BE2C (cell line): ENCODE results near the gene LPIN2.

Experiments used
- DNase-seq: peaks from one replicate; pipeline ENCODE4 v3.0.0-alpha.2; 2020
- H3K27me3 ChIP-seq: fragments of 250-450 bp; sonication (Bioruptor Pico); 2 replicates; pipeline ENCODE4 v1.5.1; 2020; ENCODE audit warnings: mild to moderate bottlenecking
- H3K36me3 ChIP-seq: fragments of 250-450 bp; sonication (Bioruptor Pico); 2 replicates; pipeline ENCODE4 v1.5.1; 2020; ENCODE audit warnings: mild to moderate bottlenecking
- H3K4me1 ChIP-seq: fragments of 250-450 bp; sonication (Bioruptor Pico); 2 replicates; pipeline ENCODE4 v1.5.1; 2020
- H3K4me3 ChIP-seq: 2 replicates; pipeline ENCODE4 v1.5.1; 2011; ENCODE audit warnings: low read depth, low read length
- H3K9me3 ChIP-seq: fragments of 250-450 bp; sonication (Bioruptor Pico); 2 replicates; pipeline ENCODE4 v1.5.1; 2020
- TF ChIP-seq, protein P1 (sequence below): IDR thresholded peaks from 2 replicates; pipeline ENCODE4 v1.5.1; 2012; ENCODE audit warnings: mild to moderate bottlenecking, low read depth, low read length

LPIN2 gene

GRCh38 chr18:2982022-2982421, 30.9 kb downstream of the LPIN2 start:
- TF ChIP-seq, protein P1, sequence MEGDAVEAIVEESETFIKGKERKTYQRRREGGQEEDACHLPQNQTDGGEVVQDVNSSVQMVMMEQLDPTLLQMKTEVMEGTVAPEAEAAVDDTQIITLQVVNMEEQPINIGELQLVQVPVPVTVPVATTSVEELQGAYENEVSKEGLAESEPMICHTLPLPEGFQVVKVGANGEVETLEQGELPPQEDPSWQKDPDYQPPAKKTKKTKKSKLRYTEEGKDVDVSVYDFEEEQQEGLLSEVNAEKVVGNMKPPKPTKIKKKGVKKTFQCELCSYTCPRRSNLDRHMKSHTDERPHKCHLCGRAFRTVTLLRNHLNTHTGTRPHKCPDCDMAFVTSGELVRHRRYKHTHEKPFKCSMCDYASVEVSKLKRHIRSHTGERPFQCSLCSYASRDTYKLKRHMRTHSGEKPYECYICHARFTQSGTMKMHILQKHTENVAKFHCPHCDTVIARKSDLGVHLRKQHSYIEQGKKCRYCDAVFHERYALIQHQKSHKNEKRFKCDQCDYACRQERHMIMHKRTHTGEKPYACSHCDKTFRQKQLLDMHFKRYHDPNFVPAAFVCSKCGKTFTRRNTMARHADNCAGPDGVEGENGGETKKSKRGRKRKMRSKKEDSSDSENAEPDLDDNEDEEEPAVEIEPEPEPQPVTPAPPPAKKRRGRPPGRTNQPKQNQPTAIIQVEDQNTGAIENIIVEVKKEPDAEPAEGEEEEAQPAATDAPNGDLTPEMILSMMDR = no peak
- H3K4me1 ChIP-seq = no peaks in the 10 kb centered on the region
- no peak overlapping the region for H3K4me3 ChIP-seq
- no peak for DNase-seq
- H3K27me3 ChIP-seq = no peaks in the 10 kb centered on the region
- no peaks in the 10 kb centered on the region for H3K9me3 ChIP-seq
- H3K36me3 ChIP-seq = no peaks in the 10 kb centered on the region

- TF ChIP-seq, protein P1 = no peak
These were observed 31.7 kb downstream of the LPIN2 start for GRCh38 chr18:2981212-2981728.

GRCh38 chr18:2979871-2980790, 32.8 kb downstream of the LPIN2 start:
- DNase-seq = no peak
- H3K36me3 ChIP-seq = no peaks in the 10 kb centered on the region
- H3K27me3 ChIP-seq = no peaks in the 10 kb centered on the region
- no peaks in the 10 kb centered on the region for H3K4me1 ChIP-seq
- H3K4me3 ChIP-seq = no peak overlapping the region
- no peaks in the 10 kb centered on the region for H3K9me3 ChIP-seq
- TF ChIP-seq, protein P1 = no peak

More at GRCh38 chr18:2981212-2981728, 31.7 kb downstream of the LPIN2 start:
- H3K4me3 ChIP-seq = no peak overlapping the region
- no peaks in the 10 kb centered on the region for H3K27me3 ChIP-seq
- DNase-seq = no peak
- no peaks in the 10 kb centered on the region for H3K36me3 ChIP-seq
- no peaks in the 10 kb centered on the region for H3K4me1 ChIP-seq
- no peaks in the 10 kb centered on the region for H3K9me3 ChIP-seq

- H3K9me3 ChIP-seq = no peaks in the 10 kb centered on the region
- DNase-seq = no peak
- no peaks in the 10 kb centered on the region for H3K27me3 ChIP-seq
- no peak overlapping the region for H3K4me3 ChIP-seq
- H3K4me1 ChIP-seq = no peaks in the 10 kb centered on the region
- H3K36me3 ChIP-seq = no peaks in the 10 kb centered on the region
- TF ChIP-seq, protein P1 = no peak
These were observed 33.8 kb downstream of the LPIN2 start for GRCh38 chr18:2979129-2979528.

GRCh38 chr18:2978661-2979106, 34.3 kb downstream of the LPIN2 start:
- DNase-seq = no peak
- H3K36me3 ChIP-seq = no peaks in the 10 kb centered on the region
- no peaks in the 10 kb centered on the region for H3K9me3 ChIP-seq
- no peaks in the 10 kb centered on the region for H3K27me3 ChIP-seq
- TF ChIP-seq, protein P1 = no peak
- H3K4me1 ChIP-seq = no peaks in the 10 kb centered on the region
- H3K4me3 ChIP-seq = no peak overlapping the region

DNA sequence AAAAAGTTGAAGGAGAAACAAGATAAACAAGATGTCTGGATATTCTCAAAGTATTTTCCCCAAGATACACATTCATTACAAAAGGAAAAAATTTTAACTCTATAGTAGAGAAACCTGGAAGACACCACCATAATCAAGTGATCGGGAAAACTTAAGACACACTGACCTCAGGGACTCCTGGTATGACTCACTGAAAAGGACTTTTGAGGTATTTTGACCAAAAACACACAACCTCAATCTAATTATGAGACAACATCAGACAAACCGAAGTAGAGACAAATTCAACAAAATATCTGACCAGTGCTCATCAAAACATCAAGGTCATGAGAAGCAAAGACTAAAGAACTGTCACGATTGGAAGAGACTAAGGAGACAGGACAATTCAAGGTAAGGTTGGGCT, 34.7 kb downstream of the LPIN2 start:
- TF ChIP-seq, protein P1 = no peak
- Histone ChIP-seq H3K4me1 (no peaks in the 10 kb centered on the region), H3K36me3 (no peaks in the 10 kb centered on the region), H3K9me3 (no peaks in the 10 kb centered on the region), H3K4me3 (no peak overlapping the region), H3K27me3 (no peaks in the 10 kb centered on the region)
- DNase-seq = no peak
